EL (cell line): Measurements from ENCODE around the gene NECAB3.

Experiments
- DNase-seq: peaks from one replicate; pipeline ENCODE4 v3.0.0-alpha.2; 2016

The NECAB3 gene

DNA sequence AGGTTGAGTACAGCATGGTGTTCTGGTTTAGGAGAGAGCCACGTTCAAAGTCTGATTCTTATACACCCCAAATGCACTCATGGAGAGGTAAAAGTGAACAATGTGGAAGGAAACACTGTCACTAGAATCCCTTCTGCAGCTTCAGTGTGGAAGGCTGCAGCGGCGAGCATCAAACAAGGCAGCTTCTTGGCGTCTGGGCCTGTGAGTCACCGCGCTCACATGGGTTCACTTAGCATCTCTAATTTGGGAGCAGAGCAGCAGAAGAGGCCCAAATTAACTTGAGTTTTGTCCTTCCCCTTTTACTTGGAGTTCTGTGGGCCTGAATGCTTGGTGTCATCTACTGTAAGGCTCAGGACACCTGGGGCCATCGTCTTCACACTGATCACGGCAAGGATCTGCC is 22.9 kb upstream of the NECAB3 start:
- peak; percentile 57 for DNase-seq

DNA sequence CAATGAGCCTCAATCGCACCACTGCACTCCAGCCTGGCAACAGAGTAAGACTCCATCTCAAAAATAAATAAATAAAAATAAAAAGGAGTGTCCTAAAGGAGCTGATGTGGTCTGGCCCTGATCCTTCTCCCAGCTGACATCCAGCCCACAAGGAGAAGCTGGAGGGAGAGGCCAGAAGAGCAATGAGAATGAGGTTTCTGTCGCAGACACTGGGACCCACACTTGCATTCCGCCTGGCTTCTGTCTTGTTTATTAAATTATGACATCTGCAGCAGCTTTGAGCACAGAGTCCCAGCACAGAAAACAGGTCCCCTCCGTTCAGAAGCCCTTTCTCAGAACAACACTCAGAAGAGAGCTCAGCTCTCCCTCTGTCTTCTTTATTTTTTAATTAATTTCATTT is 22.2 kb upstream of the NECAB3 start:
- DNase-seq, result no peak

DNA sequence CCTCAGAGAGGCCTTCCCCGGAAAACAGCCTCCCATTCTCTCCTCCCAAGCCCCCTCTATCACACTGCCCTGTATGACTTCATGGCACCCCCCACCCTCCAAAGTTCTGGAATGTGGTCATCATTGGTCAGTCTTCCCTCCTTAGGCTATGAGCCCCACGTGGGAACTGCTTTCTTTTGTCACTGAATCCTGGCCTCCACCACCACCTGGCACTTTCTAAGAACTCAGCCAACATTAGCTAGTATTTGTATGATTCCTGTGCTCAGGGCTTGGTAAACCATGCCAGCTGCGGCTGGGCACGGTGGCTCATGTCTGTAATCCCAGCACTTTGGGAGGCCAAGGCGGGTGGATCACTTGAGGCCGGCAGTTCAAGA is 20.4 kb upstream of the NECAB3 start:
- DNase-seq, result no peak

DNA sequence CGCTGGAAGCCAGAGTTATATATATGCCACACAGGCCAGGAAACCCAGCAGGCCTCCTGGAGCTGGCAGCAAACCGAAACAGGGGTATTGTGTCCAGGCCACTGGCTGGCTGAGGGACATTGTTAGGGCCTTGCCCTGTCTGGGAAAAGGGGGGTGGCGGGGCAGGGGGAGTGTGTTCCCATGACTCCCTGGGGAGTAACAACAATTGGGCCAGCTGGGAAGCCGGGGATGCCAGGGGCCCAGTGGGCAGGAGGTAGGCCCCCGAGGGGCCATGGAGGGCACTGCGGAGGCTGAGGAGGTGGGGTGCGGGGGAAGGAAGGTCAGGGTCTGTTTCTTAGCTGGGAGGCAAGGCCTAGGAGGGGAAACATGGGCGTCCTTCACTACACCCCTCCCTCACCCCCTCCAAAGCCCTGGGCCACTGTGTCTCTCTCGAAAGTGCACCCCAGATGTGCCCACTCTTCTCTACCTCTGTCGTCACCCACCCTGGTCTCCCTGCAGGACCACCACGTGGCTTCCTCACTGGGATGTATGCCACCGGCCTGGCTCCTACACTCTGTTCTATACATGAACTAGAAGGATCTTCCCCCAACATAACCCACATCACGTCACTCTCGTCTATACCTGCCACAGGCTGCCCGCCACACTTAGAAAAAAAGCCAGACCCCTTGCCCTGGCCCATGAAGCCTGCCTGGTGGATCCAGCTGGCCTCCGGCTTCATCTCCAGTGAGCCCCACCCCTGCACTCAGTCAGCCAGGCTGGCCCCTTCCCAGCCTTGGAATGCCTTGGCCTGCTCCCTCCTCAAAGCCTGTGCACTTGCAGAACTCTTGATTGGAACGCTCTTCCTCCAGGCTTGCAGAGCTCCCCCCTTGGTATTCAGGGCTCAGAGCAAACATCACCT is 19.8 kb upstream of the NECAB3 start:
- DNase-seq, result no peak

DNA sequence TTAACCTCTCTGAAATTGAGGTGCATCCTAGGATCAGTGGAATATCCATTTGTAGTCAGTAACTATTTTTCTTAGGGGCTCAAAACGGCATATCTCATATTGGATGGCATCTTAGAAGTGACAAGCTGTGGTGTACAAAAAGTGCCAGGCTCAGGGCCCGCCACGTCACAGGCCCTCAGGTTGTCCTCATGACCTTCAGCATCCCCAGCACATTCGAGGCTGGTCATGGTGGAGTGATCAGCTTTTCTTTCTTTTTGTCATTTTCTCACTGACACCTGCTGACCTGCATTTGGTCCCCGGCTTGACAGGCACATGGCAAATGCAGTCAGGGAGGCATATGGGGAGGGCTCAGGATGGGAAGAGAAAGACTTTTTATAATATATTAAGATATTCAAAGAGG is 19.1 kb upstream of the NECAB3 start:
- no peak for DNase-seq

DNA sequence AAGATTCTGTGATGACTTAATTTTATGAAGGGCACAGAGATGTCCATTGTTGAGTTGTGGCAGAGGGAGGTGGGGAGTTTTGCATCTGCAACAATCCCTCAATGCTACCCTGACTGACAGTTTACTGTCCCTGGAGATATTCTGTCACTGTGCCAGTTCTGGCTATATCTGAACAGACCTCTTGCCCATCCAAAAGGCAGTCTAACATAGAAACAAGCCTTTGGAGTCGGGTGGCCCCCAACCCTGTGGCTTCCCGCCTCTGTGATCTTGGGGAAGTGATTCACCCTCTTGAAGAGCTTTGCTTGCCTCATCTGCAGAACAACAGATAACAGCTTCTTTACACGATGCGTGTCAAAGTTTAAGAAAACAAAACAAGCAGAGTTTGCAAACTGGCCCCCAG is 15.7 kb upstream of the NECAB3 start:
- peak; percentile 59 for DNase-seq

DNA sequence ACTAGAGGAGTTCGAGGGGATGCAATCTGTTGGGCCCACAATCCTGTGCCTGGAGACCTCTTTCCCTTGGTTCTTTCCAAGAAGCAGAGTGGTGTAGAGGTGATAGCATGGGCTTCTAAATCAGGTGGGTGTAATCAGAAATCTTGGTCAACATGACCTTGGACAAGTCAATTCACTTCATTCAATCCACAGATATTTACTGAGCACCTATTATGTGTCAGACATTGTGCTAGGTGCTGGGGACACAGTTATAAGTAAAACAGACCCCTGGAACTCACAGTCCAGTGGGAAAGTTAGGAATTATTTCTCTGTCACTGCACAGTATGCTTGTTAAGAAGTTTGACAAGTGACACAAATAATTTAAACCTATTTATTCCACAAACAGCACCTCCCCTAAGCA is 15.3 kb upstream of the NECAB3 start:
- DNase-seq, result no peak

DNA sequence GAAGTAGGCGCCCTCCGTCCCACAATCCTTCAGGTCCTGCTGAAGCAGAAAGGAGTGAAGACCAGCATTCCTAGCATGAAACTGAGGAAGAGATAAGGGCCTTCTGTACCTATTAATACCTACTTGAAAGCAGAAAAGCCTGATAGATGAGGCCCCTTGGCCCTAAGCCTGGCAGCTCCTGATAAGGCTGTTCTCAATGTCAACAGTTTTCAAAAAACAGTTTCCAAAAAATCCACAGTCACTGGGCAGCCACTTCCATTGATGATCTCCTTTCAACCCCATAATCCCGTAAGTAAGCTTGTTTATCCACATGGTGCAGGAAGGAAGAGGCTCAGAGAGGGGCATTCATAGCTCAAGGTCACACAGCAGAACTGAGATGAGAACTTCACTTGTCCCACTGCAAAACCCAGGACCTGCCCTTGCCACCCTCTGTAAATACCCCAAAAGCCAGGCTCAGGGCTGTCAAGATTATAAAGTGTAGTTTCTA is 14.8 kb upstream of the NECAB3 start:
- DNase-seq, result no peak

DNA sequence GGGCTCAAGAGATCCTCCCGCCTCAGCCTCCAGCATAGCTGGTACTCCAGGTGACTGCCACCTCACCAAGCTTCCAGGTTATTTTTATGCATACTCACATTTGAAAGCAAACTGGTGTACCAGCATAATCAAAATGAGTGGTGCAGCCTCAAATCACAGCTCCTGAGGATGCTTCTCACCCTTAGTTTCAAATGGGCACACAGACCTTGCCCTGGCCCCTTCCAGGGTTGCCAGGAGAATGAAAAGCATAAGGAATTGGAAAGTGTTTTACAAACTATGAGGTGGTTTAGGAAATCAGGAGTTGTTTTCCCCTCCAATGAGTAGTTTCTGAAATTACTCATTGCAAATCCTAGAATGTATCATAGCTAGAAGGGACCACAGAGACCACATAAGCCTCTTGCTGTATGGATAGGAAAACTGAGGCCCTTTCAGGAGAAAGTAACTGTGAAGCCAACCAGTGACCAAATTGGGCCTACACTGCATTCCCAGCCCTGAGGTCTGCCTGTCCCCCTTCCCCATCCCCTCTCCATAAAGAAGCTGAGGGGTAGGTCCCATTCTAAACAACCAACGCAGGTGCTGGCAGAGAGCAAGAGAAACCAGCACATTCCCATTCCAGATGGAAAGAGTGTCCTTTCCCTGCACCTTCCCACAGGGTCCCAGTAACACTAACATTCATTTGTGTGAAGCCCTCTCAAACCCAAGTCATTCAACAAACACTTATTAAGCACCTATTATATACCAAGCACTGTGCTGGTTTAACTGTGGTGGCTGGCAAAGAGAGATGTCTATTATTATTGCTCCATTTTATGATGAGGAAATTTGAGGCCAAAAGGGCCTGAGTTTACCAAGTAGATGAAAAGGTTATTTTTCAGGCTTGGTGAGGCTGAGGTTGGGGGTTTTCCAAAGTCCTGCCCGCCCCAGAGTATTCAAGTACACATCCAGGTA is 14.0 kb upstream of the NECAB3 start:
- DNase-seq, result no peak

DNA sequence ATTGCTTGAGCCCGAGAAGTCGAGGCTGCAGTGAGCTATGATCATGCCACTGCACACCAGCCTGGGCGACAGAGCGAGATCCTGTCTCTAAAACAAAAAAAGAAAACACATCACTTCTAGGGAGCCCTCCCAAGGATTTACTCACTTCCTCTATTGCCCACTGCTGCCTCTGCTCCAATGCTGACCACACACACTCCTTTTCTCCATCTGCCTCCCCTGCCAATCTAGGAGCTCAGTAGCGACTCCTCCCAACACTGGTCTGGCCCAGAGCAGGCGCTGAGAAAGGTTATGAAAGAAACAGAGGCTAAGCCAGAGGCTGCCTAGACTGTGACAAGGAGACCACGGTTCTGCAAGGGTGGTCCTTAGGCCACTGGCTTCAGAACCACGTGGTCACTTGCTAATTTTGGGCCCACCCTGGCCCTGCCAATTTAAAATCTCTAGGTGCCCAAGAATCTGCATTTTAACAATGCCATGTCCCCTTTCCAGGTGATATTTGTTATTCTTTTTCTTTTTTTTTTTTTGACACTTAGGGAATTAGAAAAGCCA is 13.2 kb upstream of the NECAB3 start:
- DNase-seq, result peak; percentile 39

DNA sequence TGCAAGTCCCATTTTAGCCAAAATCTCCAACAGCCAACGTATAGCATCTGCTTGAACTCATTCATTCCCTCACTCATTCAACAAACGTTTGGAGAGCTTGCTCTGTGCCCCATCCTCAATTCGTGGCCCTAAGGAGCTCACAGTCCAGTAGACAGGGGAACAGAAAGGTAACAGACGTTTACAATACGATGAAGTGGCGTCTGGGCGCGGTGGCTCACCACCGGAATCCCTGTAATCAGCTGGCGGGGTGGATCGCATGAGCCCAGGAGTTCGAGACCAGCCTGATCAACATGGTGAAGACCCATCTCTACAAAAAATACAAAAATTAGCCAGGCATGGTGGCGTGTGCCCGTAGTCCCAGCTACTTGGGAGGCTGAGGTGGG is 12.7 kb upstream of the NECAB3 start:
- no peak for DNase-seq

DNA sequence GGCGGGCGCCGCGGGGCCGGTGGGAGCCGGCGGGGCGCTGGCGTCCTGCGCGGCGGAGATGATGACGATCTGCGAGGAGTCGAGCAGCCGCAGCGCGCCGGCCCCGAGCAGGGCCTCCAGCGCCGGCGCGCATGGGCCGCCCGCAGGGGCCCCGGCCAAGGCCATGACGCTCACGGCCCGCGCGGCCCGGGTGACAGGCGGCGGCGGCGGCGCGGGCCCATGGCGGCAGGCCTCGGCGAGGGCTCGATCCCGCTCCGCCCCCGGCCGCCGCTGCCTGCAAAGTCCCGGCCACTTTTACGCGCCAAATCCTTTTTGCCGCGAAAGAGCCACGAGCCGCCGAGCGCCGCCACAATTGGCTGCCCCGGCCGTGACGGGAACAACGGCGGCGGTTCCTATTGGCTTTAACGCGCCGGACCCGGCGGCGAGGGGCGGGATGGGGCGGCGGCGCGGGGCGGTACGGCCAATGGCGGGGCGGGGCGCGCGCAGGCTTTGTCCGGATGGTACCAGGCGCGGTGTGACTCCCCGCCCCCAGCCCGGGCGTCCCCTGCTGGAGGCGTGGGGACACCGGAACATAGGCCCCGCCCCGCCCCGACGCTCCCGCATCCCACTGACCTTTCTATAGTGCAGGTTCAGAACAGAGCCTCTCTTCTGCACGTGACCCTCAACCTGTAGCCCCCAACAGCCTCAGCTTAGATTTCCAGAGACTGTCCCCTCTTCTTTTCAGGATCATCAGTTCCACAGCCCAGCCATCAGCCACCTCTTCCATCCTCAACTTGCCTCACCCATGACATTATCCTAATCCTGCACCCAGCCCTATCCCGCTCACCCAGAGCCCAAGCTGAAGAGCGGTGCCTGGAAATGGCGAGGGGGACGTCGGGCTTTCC is 12.1 kb upstream of the NECAB3 start, which contains the start of gene E2F1:
E2F1 (minus strand) TSS at position 286 of the 884 bp plus-strand sequence; CDS start at position 165, 121 bp downstream.
- peak; percentile 96 for DNase-seq

DNA sequence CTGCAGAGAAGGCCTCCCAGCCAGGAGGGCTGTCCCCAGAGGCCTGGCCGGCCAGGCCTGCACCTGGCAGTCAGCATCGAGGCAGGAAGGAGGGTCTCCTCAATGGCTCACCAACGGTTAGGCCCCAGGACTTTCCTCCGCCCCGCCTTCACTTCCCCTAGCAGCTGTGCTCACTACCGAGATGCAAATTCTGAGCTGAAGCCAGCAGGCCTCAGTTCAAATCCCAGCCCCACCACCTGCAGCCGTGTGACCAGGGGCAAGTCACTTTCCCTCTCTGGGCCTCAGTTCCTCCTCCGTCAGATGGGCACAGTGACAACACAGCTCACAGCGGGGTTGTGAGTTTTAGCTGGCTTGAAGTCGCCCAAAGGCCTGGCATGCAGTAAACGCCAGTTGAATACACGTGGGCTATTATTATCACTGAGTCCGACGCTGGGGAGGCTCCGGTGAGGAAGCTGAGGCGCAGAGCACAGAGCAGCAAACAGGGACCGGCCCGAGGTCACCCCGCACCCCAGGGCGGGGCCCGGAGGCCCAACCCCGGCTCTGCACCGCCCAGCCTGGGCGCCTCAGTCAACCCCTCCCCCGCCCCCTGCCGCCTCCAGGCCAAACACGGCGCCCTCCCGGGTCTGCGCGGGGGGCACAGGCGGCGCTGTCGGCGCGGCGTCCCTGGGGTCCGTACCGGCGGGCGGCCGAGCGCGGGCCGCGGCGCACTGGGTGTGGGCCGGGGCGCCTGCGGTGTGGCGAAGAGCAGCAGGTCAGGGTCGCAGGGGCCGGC is 11.3 kb upstream of the NECAB3 start:
- peak; percentile 51 for DNase-seq

DNA sequence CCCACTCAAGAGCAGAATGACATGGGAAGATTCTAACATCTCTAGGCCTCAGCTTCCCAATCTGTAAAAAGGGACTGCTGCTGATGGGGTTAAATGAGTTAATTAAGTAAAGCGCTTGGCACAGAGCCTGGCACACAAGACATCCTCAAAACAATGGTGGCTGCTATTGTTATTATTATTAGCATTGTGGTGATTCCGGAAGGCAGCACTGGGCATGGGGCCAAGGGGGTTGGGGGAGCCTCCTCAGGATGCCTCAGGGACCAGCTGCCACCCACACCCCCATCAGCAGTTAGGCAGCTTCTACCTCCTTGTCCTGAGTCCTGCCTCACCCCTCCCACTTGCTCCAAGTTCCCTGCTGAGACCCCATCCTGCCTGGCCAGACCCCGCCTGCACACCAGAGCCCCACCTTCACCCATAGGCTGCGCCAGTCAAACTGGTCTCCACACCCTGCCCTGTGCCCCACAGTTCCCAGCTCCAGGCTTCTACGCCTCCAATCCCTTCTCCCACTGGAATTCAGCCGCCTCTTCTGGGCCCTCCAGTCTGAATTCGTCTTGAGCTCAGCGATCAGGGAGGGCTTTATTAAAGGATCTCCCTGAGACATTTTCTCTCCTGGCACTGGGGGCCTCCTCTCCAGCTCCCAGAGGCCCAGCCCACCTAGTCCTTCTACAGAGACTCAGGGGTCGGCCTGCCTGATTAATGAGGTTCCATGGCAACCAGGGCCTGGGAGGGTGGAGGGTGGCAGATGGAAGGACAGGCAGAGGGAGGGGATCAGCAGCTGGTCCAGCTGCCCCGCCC is 10.5 kb upstream of the NECAB3 start:
- no peak for DNase-seq

DNA sequence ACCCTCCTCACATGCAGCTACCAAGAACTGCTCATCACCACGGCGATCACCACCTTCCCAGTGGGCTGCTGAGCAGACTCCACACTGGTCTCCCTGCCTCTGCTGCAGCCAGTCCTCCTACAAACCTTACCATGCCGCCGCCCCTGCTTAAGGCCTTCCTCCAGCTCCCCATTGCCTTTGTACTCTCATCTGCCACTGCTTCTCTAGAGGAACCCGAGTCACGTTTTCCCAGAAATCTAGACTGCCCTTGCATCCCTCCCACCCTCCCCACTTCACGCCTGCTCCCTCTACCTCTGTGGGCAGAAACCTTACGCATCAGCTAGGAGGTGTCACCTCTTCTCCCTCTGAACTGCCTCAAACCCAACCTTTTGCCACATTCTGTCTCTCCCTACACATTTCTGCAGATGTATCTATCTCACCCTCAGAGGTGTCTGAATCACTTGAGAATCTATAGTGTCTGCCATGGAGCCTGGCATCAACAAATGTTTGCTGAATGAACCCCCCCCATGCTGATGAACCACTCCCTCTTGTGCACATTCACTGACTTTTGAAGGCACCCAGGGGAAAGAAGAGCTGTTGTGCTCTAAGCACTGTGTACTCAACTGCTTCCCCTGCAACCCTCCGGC is 7.6 kb upstream of the NECAB3 start:
- no peak for DNase-seq

DNA sequence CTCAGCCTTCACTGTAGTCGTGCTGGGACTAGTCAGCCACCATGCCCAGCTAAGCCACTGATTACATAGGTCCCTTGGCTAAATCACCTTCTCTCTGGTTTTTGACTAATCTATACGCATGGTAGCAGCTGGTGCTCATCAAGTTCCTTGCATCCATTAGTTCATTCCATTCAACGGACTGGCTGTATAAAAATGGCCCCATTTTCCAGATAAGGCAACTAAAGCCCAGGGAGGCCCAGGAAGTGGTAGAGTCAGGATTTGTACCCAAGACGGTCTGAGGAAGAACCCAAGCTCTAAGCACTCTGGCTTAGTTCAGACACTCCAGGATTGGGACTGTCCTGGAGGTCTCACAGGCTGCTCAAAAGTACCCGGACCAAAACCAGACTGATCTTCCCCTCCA is 7.1 kb upstream of the NECAB3 start:
- DNase-seq, result no peak

DNA sequence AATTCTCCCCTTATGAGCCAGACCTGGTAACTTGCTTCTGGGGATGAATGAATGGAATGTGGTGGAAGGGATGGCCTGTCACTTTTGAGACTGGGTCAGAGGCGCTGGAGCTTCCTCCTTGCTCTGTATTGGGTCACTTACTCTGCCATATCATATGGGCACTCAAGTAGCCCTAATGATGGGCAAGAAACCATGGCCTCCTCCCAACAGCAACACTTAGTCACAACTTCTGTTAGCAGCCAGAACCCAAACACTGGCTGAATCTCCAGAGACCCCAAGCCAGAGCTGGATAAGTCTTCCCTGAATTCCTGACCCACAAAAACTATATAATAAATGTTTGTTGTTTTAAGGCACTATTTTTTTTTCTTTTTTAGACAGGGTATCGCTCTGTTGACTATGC is 6.5 kb upstream of the NECAB3 start:
- DNase-seq, result peak; percentile 29

DNA sequence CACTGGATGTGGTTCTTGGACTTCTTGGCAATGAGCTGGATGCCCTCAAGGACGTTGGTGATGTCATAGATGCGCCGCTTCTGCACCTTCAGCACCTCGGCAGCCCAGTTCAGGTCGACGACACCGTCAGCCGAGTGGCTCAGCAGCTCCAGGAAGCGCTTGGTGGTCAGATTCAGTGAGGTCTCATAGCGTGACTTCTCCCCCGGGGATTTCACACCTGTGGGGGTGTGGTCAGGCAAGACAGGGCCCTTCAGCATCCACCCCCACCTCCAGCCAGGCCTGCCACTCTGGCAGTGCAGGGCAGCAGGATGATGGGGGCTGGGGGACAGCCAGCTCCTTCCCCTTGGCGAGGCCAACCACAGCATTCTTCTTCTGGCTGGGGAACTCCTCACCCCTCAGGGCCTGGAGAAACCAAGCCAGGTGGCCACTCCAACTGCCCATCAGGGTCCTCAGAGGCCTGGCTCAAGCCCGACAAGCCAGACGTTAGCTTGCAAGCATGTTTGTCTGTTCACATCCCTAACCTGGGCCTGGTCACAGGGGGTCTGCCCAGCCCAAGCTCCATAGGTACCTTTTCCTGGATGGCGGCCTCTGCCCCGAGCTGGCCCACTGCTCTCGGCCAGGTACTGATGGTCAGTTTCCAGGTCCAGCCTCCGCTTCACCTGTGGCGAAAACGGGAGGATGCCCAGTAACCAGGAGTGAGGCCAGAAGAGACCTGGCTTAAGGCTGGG is 5.7 kb upstream of the NECAB3 start:
- DNase-seq, result no peak

DNA sequence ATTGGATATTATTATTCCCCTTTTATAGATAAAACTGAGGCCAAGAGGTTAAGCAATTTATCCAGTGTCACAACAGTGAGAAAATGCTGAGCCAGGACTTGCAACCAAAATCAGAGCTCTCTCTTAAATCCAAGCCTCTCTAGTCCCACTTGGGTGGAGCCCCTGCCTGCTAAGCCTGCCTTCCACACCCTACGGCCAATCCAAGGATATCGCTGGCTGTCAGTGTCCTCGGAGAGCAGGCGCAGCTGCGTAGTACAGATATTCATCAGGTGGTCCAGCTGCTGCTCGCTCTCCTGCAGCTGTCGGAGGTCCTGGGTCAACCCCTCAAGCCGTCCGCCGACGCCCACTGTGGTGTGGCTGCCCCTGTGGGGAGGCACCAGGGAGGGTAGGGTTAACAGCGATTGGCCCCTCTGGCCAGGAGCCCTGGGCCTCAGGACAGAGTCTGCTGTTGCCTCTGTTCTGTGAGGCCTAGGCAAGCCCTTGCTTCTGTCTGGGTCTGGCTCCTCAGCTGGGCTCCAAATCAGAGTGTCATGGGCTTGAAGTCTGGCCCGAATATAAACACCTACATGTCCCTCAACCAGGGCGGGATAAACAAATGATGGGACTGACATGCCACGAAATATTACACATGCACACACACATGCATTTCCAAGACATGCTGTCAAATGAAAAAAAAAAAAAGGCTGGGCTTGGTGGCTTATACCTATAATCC is 3.9 kb upstream of the NECAB3 start:
- no peak for DNase-seq
